ENCODE measurements around the gene PEPD.

PEPD gene

GRCh38 chr19:33469171-33470039 is 52.2 kb downstream of the PEPD start:
- H3K36me3 ChIP-seq (ENCODE audit: low read length): no peaks in the 10 kb centered on the region
- no peaks in the 10 kb centered on the region for H3F3A ChIP-seq (ENCODE audit: insufficient read depth)
- no peak overlapping the region for H3K9ac ChIP-seq (ENCODE audit: low read length)
- no peak overlapping the region for H3K4me2 ChIP-seq (ENCODE audit: low read depth, low read length, poor library complexity, severe bottlenecking)
- H3K4me3 ChIP-seq (ENCODE audit: insufficient read depth, low read length, poor library complexity, severe bottlenecking): no peak overlapping the region
- TF ChIP-seq CTCF (IDR thresholded peaks at IDR 0.05; ENCODE audit: insufficient read depth, low read length, poor library complexity, severe bottlenecking): no peak
- no peak for TF ChIP-seq EZH2phosphoT487 (conservative IDR thresholded peaks at IDR 0.05; ENCODE audit: low read length)
- no peak overlapping the region for H3K27ac ChIP-seq (ENCODE audit: low read depth, low read length)
- no peaks in the 10 kb centered on the region for H3K27me3 ChIP-seq (ENCODE audit: low read length)
- H3K9me3 ChIP-seq (ENCODE audit: insufficient read depth, low read length): no peaks in the 10 kb centered on the region
- no peaks in the 10 kb centered on the region for H3K9me2 ChIP-seq (replicated peaks; ENCODE audit: insufficient read depth, low read length)
- H3K79me2 ChIP-seq (ENCODE audit: insufficient read depth, low read length): no peaks in the 10 kb centered on the region
- no peaks in the 10 kb centered on the region for H4K20me1 ChIP-seq (ENCODE audit: low read depth, low read length)
- H2AFZ ChIP-seq (ENCODE audit: low read depth, low read length, severe bottlenecking): no peak overlapping the region

- Histone ChIP-seq H3K9ac (ENCODE audit: low read length) (no peak overlapping the region), H2AFZ (ENCODE audit: low read depth, low read length, severe bottlenecking) (no peak overlapping the region), H3K9me3 (ENCODE audit: insufficient read depth, low read length) (no peaks in the 10 kb centered on the region), H3K4me2 (ENCODE audit: low read depth, low read length, poor library complexity, severe bottlenecking) (no peak overlapping the region), H4K20me1 (ENCODE audit: low read depth, low read length) (no peaks in the 10 kb centered on the region), H3K27ac (ENCODE audit: low read depth, low read length) (no peak overlapping the region), H3K36me3 (ENCODE audit: low read length) (no peaks in the 10 kb centered on the region), H3K79me2 (ENCODE audit: insufficient read depth, low read length) (no peaks in the 10 kb centered on the region), H3F3A (ENCODE audit: insufficient read depth) (no peaks in the 10 kb centered on the region), H3K9me2 (replicated peaks; ENCODE audit: insufficient read depth, low read length) (no peaks in the 10 kb centered on the region), H3K4me3 (ENCODE audit: insufficient read depth, low read length, poor library complexity, severe bottlenecking) (no peak overlapping the region), H3K27me3 (ENCODE audit: low read length) (no peaks in the 10 kb centered on the region)
- no peak for TF ChIP-seq CTCF (IDR thresholded peaks at IDR 0.05; ENCODE audit: insufficient read depth, low read length, poor library complexity, severe bottlenecking)
- TF ChIP-seq EZH2phosphoT487 (conservative IDR thresholded peaks at IDR 0.05; ENCODE audit: low read length): no peak
These were observed 53.0 kb downstream of the PEPD start for GRCh38 chr19:33468361-33469170.

- Histone ChIP-seq H3K9ac (ENCODE audit: low read length) (no peak overlapping the region), H3K9me3 (ENCODE audit: insufficient read depth, low read length) (no peaks in the 10 kb centered on the region), H3K27me3 (ENCODE audit: low read length) (no peaks in the 10 kb centered on the region), H3K27ac (ENCODE audit: low read depth, low read length) (no peak overlapping the region), H3K79me2 (ENCODE audit: insufficient read depth, low read length) (no peaks in the 10 kb centered on the region), H2AFZ (ENCODE audit: low read depth, low read length, severe bottlenecking) (no peak overlapping the region), H3F3A (ENCODE audit: insufficient read depth) (no peaks in the 10 kb centered on the region), H3K4me2 (ENCODE audit: low read depth, low read length, poor library complexity, severe bottlenecking) (no peak overlapping the region), H4K20me1 (ENCODE audit: low read depth, low read length) (no peaks in the 10 kb centered on the region), H3K4me3 (ENCODE audit: insufficient read depth, low read length, poor library complexity, severe bottlenecking) (no peak overlapping the region), H3K9me2 (replicated peaks; ENCODE audit: insufficient read depth, low read length) (no peaks in the 10 kb centered on the region), H3K36me3 (ENCODE audit: low read length) (no peaks in the 10 kb centered on the region)
- TF ChIP-seq CTCF (IDR thresholded peaks at IDR 0.05; ENCODE audit: insufficient read depth, low read length, poor library complexity, severe bottlenecking) (no peak), EZH2phosphoT487 (conservative IDR thresholded peaks at IDR 0.05; ENCODE audit: low read length) (no peak)
These were observed 53.7 kb downstream of the PEPD start for GRCh38 chr19:33467851-33468250.
